Subcutaneous adipose tissue (tissue), 4 donors: ENCODE measurements around the gene ARHGAP32. TPM values are rescaled to one million over a fixed set of nuclear protein-coding genes. Genes with fewer than 3 reads are reported as not detected.

Source experiments
- total RNA-seq, 4 donors: library from RNA; depleted of rRNA; stranded (reverse); fragments of >200 nt; gene quantifications; one replicate each; pipeline ENCODE4 v1.1.0, GENCODE V29; 2016
- TF ChIP-seq, protein P1 (sequence below): fragments of 450-650 bp; IDR thresholded peaks from one replicate; pipeline ENCODE4 v1.5.1; 2016; ENCODE audit warnings: low read depth, mild to moderate bottlenecking, control low read depth, antibody characterized with exemption, moderate library complexity

ARHGAP32 gene
- total RNA-seq, 4 donors from 2014 or later = 10.9 to 19.6 (median 16.0) TPM

DNA sequence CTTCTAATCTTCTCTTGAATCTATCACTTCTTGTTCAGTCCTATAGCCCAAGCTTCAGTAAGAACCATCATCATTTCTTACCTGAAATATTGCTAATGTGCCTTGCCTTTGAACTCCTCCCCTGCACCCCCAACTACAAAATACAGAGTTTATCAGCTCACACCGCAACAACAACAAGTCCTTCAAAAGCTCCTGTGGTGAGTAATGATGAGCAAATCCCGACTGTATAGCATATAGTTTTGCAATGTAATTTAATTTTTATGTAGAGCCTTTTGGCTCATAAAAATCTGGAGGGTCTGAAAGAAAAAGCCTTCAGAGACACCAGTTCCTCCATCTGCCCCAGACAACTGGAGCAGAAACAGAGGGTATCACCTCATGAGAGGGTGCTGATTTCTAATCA, 124.7 kb downstream of the ARHGAP32 start:
- TF ChIP-seq, protein P1, sequence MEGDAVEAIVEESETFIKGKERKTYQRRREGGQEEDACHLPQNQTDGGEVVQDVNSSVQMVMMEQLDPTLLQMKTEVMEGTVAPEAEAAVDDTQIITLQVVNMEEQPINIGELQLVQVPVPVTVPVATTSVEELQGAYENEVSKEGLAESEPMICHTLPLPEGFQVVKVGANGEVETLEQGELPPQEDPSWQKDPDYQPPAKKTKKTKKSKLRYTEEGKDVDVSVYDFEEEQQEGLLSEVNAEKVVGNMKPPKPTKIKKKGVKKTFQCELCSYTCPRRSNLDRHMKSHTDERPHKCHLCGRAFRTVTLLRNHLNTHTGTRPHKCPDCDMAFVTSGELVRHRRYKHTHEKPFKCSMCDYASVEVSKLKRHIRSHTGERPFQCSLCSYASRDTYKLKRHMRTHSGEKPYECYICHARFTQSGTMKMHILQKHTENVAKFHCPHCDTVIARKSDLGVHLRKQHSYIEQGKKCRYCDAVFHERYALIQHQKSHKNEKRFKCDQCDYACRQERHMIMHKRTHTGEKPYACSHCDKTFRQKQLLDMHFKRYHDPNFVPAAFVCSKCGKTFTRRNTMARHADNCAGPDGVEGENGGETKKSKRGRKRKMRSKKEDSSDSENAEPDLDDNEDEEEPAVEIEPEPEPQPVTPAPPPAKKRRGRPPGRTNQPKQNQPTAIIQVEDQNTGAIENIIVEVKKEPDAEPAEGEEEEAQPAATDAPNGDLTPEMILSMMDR = no peak

- TF ChIP-seq, protein P1 = no peak
Measured at GRCh38 chr11:129066229-129066628, 125.9 kb downstream of the ARHGAP32 start.

DNA sequence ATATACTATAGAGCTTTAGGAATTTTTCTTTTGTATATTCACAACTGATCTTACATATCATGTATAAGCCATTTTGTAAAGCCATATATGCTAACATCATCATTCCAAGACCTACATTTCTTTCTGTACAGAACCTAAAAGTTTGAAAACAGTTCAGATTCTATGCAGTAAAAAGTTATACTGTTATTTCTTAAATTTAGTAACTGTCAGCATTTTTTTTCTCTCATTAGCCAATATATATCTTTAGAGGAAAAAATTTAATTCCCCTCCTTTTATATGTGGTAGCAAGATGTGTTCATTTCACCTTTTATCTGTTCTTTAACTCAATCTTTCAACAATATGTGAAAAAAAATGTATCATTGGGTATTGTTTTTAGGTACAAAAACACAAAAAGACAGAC, 129.0 kb downstream of the ARHGAP32 start:
- TF ChIP-seq, protein P1 = no peak

- TF ChIP-seq, protein P1 = no peak
Measured at GRCh38 chr11:129061492-129062230, 130.5 kb downstream of the ARHGAP32 start.

DNA sequence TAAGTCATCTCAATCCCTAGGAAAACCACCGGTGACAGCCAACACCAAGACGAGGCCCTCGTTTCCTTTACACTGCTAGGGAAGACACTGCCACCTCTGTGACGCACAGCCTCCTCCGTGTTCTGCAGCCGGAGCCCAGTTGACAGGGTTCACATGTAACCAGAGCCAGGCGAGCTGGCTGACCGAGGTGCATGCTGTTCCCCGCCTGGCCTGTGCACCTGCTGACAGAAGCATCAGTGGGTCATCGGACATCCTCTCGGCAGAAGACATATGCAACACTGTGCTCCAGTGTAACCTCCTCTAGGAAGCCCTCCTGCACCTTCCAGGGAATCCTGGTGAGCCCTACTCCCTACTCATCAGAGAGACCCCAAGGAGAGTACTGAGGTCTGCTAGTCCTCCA, 135.2 kb downstream of the ARHGAP32 start:
- TF ChIP-seq, protein P1 = no peak

DNA sequence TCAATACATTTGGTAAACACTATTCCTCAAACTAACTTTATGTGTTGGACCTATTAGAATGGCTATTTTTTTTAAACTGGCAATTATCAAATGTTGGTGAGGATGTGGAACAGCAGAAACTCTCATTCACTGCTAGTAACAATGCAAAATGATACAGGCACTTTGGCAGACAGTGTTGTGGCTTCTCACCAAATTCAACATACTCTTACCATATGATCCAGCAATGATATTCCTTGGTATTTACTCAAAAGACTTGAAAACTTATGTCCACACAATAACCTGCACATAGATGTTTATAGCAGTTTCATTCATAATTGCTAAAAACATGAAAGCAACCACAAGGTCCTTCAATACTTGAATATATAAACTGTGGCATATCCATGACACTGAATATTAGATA, 136.9 kb downstream of the ARHGAP32 start:
- TF ChIP-seq, protein P1 = no peak

DNA sequence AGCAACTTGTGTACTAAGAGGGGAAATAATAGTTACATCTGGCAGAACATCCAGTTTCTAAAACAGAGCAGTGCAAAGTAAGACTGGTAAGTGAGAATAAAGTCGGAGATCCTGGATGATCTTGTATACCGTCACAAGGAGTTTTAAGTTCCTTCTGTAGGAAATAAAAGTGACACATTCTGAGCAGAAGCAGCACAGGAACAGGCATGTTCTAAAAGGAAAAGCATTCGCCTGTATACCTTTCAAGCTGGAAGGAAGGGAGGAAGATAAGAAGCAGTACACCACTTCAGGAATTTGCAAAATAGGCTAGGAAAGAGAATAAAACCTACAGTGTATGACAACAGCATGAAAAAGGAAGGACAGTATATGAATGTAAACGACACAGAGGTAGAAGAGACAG, 143.2 kb downstream of the ARHGAP32 start:
- TF ChIP-seq, protein P1 = no peak
